ENCODE data around the gene FSTL3.

DNA sequence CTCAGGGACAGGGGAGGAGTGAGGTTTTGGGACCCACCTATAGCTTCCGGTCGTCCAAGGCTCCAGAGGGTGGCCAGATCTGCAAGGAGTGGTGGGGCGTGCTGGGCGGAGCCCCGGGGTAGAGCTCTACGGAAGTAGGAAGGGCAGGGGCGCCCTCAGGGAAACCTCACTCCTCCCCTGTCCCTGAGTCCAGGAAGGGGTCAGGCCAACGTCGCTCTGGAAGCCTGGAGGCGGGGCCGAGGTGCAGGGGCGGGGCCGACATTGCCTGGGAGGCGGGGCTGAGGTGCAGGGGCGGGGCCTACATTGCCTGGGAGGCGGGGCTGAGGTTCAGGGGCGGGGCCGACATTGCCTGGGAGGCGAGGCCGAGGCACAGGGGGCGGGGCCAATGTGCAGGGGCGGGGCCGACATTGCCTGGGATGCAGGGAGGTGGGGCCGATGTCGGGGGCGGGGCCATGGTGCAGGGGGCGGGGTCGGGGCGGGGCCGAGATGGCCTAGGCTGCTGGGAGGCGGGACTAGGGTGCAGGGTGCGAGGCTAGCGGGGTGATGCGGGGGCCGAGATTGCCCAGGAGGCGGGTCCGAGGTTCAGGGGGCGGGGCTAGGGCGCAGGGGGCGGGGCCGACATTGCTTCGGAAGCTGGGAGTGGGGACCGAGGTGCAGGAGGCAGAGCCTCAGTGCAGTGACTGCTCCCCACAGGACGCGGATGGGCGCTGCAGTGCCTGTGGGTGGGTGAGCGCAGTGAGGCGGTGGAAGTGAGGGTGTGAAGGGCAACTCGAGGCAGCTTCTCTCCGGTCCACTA is 27.7 kb downstream of the FSTL3 start:
- TF ChIP-seq GATA2 (IDR thresholded peaks at IDR 0.05; ENCODE audit: low read depth, low read length) (no peak), GATA3 (IDR thresholded peaks at IDR 0.05; ENCODE audit: low read depth, low read length) (no peak)

Data from SH-SY5Y (cell line).